Stimulated activated naive B cell treated with anti-CD40 and anti-IgM and Interleukin-4, amounts not matched to agents 10 μg/mL and 1 μg/mL and 100 μg/mL, for 72 hours (primary cell): ENCODE data around the gene ADGRG4.
A peak's percentile ranks its signal among the peaks of the same experiment; 100 is the strongest.
"Not testable (repeated sequence)": the region's sequence is repeated elsewhere in the genome, so short reads cannot be mapped to it uniquely, and the experiment has no call there.

Experiments used
- ATAC-seq, 2 donors: fragments of 150-1000 bp; cut with Tn5 transposase; replicated peaks; 2 replicates each; pipeline ENCODE4 v1.10.0; 2021; ENCODE audit warnings: moderate library complexity in 1 of 2
- DNase-seq: peaks from one replicate; pipeline ENCODE4 v3.0.0; 2021
- H3K27ac Mint-ChIP-seq: one replicate; pipeline ENCODE4 v1.8.0; 2022; ENCODE audit warnings: mild to moderate bottlenecking, mixed read lengths
- H3K27me3 Mint-ChIP-seq, 2 donors: one replicate each; pipeline ENCODE4 v1.8.0; 2022; ENCODE audit warnings: mixed read lengths in 2 of 2
- H3K36me3 Mint-ChIP-seq, 2 donors: one replicate each; pipeline ENCODE4 v1.8.0; 2022; ENCODE audit warnings: mixed read lengths in 2 of 2, mild to moderate bottlenecking in 1 of 2
- H3K4me1 Mint-ChIP-seq, 2 donors: one replicate each; pipeline ENCODE4 v1.8.0; 2022; ENCODE audit warnings: mixed read lengths in 2 of 2, mild to moderate bottlenecking in 1 of 2
- H3K4me3 Mint-ChIP-seq, 2 donors: one replicate each; pipeline ENCODE4 v1.8.0; 2022; ENCODE audit warnings: mild to moderate bottlenecking in 2 of 2, mixed read lengths in 2 of 2, moderate library complexity in 1 of 2
- H3K9me3 Mint-ChIP-seq, 2 donors: one replicate each; pipeline ENCODE4 v1.8.0; 2022; ENCODE audit warnings: mixed read lengths in 2 of 2, mild to moderate bottlenecking in 1 of 2

Gene ADGRG4

DNA sequence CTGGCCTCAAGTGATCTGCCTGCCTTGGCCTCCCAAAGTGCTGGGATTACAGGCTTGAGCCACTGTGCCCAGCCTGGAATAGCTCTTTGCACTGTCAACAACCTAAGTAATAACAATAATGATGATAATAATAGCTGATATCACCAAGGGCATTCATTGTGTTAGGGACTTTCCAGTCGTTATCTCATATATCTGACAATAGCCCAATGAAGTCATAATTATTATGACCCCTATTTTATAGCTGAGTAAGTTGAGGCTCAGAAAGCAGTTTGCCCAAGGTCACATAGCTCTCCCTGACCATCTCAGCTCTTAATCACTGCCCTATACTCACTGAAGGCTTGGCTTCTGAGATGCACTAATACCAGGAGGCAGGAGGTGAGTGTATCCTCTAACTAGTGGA lies 30.8 kb upstream of the ADGRG4 start:
- Mint-ChIP-seq H3K9me3 (no peaks in the 10 kb centered on the region), H3K27ac (no peak overlapping the region), H3K27me3 (no peaks in the 10 kb centered on the region), H3K4me3 (no peak overlapping the region), H3K4me1 (peaks cover 5% of the 10 kb centered on the region in 2 donors), H3K36me3 (no peaks in the 10 kb centered on the region)
- DNase-seq (no peak), ATAC-seq (no peak)

DNA sequence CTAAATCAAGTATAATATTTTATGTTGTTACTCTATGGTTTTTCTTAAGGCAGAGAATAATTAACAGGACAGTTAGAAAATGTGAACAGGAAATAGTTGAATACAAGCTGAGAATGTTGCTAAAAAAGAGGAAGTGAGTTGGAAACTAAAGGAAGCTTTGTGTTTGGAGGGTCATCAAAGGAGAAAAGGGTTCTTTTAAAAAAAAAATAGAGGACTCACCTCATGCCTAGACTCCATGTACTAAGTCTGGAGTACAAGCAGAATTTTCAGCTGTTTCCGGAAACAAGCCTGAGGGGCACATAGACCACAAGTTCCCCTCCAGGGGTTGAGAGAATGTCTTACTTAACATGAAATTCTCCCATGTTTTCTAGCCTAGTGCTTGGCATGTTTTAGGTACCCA lies 29.5 kb upstream of the ADGRG4 start:
- H3K27ac Mint-ChIP-seq = peak overlapping the region; percentile 14
- DNase-seq (no peak), ATAC-seq (peak in 1 of 2 donors; percentile 34)
- no peaks in the 10 kb centered on the region for H3K9me3 Mint-ChIP-seq
- H3K4me3 Mint-ChIP-seq = no peak overlapping the region
- H3K4me1 Mint-ChIP-seq = peaks cover 5% of the 10 kb centered on the region in 2 donors
- no peaks in the 10 kb centered on the region for H3K36me3 Mint-ChIP-seq
- no peaks in the 10 kb centered on the region for H3K27me3 Mint-ChIP-seq

DNA sequence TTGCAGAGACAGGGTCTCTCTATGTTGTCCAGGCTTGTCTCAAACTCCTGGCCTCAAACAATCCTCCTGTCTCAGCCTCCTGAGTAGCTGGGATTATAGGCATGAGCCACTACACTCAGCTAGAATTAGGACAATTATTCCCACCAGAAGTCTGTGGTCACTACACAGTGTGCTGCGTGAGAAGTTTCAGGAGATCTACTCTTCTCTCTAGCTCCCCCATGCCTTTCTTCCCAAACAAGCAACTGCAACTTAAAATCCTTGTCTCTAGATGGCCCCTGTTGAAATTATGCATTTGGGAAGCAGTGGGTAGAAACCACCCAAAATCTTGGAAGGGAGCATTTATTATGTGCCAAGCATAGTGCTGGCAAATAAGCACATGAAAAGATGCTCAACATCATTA lies 28.4 kb upstream of the ADGRG4 start:
- H3K36me3 Mint-ChIP-seq = no peaks in the 10 kb centered on the region
- peaks cover 5% of the 10 kb centered on the region in 2 donors for H3K4me1 Mint-ChIP-seq
- no peaks in the 10 kb centered on the region for H3K9me3 Mint-ChIP-seq
- no peaks in the 10 kb centered on the region for H3K27me3 Mint-ChIP-seq
- no peak overlapping the region for H3K27ac Mint-ChIP-seq
- H3K4me3 Mint-ChIP-seq = no peak overlapping the region
- ATAC-seq (no peak), DNase-seq (no peak)

DNA sequence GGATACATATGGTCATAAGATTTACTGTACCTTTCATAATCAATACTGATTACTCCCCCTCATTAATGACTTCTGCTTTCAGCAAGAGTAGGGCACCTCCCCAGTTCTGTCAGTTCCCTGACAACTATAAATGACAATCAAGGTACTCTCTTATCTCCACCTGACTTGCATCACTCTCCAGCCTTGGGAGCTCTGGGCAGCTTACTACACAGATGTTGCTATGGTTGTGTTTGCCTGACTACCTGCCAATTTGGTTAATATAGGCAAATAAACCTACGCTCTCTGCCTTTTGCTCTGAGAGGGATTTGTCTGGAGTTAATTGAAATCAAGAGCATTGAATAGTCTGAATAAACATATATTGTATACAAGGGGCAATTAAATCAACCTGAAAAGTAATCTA lies 26.8 kb upstream of the ADGRG4 start:
- Mint-ChIP-seq H3K27ac (no peak overlapping the region), H3K4me3 (no peak overlapping the region), H3K9me3 (no peaks in the 10 kb centered on the region), H3K27me3 (peaks cover 0 to 4% of the 10 kb centered on the region in 2 donors), H3K4me1 (peaks cover 5% of the 10 kb centered on the region in 2 donors), H3K36me3 (no peaks in the 10 kb centered on the region)
- DNase-seq (no peak), ATAC-seq (no peak)

DNA sequence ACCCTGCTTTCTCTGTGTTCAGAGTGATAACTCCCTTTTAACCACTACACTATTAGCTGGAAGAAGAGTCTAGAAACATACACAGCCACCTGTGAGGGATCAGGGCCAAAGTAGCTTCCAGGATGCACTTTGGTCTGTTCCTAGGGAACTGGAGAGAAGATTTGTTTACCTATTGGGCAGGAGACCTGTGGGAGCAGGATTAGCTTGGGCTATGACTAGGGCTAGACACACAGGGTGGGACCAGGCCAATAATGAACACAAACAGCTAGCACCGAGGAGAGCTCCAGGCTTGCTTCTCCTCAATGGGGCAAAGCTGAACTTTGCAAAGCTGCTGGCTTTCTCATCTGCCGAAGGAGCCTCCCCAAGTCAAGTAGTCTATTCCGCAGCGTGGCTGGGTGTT lies 25.2 kb upstream of the ADGRG4 start:
- no peaks in the 10 kb centered on the region for H3K36me3 Mint-ChIP-seq
- H3K4me1 Mint-ChIP-seq = peaks cover 5% of the 10 kb centered on the region in 2 donors
- ATAC-seq (no peak), DNase-seq (no peak)
- no peak overlapping the region for H3K4me3 Mint-ChIP-seq
- H3K9me3 Mint-ChIP-seq = no peaks in the 10 kb centered on the region
- no peak overlapping the region for H3K27ac Mint-ChIP-seq
- peaks cover 0 to 4% of the 10 kb centered on the region in 2 donors for H3K27me3 Mint-ChIP-seq

DNA sequence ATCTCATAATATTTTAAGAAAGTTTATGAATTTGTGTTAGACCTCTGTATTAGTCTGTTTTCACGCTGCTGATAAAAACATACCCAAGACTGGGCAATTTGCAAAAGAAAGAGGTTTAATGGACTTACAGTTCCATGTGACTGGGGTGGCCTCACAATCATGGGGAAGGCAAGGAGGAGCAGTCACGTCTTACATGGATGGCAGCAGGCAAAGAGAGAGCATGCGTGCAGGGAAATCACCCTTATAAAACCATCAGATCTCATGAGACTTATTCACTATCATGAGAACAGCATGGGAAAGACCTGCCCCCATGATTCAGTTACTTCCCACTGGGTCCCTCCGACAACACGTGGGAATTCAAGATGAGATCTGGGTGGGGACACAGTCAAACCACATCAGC lies 14.4 kb upstream of the ADGRG4 start:
- ATAC-seq, H3K27me3 Mint-ChIP-seq, H3K4me1 Mint-ChIP-seq, H3K9me3 Mint-ChIP-seq, H3K4me3 Mint-ChIP-seq, H3K36me3 Mint-ChIP-seq, DNase-seq, H3K27ac Mint-ChIP-seq: not testable (repeated sequence)

DNA sequence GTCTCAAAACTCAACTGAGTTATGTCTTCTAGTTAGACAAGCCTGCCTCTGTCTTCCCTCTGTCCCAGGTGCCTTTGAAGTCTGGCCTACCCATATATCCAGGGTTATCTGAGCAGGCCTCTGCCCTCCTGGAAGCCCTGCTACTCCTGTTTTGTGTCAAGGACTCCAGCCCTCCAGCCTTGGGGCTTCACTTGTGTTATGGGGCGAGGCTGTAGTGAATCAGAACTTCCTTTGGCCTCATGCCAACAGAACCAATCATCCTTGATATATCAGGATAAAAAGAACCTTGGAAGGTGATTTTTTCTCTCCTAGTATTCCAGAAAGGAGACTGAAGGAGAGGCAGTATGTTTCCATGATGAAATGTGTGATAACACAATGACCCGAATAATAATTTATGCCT lies 8.9 kb upstream of the ADGRG4 start:
- peaks cover 0 to 8% of the 10 kb centered on the region in 2 donors for H3K27me3 Mint-ChIP-seq
- H3K4me3 Mint-ChIP-seq = no peak overlapping the region
- H3K27ac Mint-ChIP-seq = no peak overlapping the region
- no peaks in the 10 kb centered on the region for H3K4me1 Mint-ChIP-seq
- no peak for ATAC-seq
- DNase-seq = no peak
- no peaks in the 10 kb centered on the region for H3K9me3 Mint-ChIP-seq
- H3K36me3 Mint-ChIP-seq = no peaks in the 10 kb centered on the region

DNA sequence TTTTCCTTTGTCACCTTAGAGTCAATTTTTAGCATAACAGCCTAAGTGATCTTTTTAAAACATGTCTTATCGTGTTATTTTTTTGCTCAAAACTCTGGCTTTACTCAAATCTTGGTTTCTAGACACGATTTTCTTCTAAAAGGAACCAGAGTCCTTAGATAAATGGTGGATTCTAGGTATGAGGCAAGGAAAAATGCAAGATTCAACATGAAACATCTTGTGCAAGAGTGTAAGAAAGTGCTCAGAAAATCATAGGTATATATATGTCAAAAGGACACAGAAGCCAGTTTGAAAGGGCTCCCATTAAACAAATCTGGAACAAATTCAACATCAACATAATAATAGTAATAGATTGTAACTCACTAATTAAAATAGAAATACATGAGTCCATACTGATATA lies 8.1 kb upstream of the ADGRG4 start:
- Mint-ChIP-seq H3K36me3 (no peaks in the 10 kb centered on the region), H3K4me3 (no peak overlapping the region), H3K4me1 (no peaks in the 10 kb centered on the region), H3K27ac (no peak overlapping the region), H3K27me3 (peaks cover 0 to 4% of the 10 kb centered on the region in 2 donors), H3K9me3 (no peaks in the 10 kb centered on the region)
- no peak for ATAC-seq
- no peak for DNase-seq

DNA sequence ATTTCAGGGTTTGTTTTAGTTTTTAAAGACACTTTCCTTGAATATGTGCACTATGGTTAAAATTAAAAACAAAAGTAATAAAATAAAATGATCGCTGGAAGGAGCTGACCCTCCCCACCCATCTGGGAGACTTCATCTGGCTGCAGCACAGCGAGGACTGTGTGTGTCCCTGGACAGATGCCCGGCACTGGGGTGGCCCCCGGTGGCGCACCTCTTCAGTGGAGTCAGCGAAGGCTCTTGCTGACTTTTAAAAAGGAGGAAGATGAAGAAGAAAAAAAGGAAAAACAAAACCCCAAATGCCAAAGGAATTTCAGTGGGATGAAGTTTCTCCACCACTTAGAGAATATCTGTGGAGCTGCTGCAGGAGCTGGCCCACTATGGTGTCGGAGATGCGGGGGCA lies 5.4 kb upstream of the ADGRG4 start:
- Mint-ChIP-seq H3K4me1 (no peaks in the 10 kb centered on the region), H3K27ac (no peak overlapping the region), H3K4me3 (no peak overlapping the region), H3K36me3 (no peaks in the 10 kb centered on the region), H3K27me3 (peaks cover 0 to 4% of the 10 kb centered on the region in 2 donors), H3K9me3 (peaks cover 0 to 2% of the 10 kb centered on the region in 2 donors)
- DNase-seq (no peak), ATAC-seq (no peak)

DNA sequence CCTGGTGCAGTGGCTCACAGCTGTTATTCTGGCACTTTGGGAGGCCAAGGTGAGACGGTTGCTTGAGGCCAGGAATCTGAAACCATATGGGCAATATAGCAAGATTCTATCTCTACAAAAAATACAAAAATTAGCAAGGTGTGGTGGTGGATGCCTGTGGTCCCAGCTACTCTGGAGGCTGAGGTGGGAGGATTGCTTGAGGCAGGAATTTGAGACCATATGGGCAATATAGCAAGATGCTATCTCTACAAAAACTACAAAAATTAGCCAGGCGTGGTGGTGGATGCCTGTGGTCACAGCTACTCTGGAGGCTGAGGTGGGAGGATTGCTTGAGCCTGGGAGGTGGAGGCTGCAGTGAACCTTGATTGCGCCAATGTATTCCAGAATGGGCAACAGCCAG lies 2.3 kb downstream of the ADGRG4 start:
- Mint-ChIP-seq H3K27me3 (peaks cover 0 to 6% of the 10 kb centered on the region in 2 donors), H3K36me3 (no peaks in the 10 kb centered on the region), H3K9me3 (peaks cover 0 to 1% of the 10 kb centered on the region in 2 donors), H3K4me3 (no peak overlapping the region), H3K27ac (no peak overlapping the region), H3K4me1 (no peaks in the 10 kb centered on the region)
- no peak for ATAC-seq
- DNase-seq = no peak

DNA sequence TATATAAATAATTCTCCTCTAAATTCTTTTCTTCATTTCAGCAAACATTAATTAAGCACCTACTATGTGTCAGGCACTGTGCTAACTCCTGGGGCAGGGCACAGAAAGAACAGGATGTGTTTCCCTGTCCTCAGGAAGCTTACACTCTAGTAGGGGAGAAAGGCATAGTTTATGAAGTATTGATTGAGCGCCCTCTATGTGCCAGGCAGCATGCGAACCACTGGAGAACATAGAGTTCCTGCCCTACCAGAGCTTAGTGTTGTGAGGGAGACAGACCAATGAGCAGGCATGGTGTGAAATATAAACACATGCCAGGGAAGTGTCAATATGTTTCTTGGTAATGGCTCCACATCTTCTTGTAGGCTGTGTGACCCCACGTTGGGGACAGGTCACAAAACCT lies 3.7 kb downstream of the ADGRG4 start:
- H3K36me3 Mint-ChIP-seq = no peaks in the 10 kb centered on the region
- no peak overlapping the region for H3K27ac Mint-ChIP-seq
- no peaks in the 10 kb centered on the region for H3K9me3 Mint-ChIP-seq
- no peak overlapping the region for H3K4me3 Mint-ChIP-seq
- ATAC-seq (no peak), DNase-seq (no peak)
- H3K27me3 Mint-ChIP-seq = peaks cover 0 to 6% of the 10 kb centered on the region in 2 donors
- no peaks in the 10 kb centered on the region for H3K4me1 Mint-ChIP-seq

DNA sequence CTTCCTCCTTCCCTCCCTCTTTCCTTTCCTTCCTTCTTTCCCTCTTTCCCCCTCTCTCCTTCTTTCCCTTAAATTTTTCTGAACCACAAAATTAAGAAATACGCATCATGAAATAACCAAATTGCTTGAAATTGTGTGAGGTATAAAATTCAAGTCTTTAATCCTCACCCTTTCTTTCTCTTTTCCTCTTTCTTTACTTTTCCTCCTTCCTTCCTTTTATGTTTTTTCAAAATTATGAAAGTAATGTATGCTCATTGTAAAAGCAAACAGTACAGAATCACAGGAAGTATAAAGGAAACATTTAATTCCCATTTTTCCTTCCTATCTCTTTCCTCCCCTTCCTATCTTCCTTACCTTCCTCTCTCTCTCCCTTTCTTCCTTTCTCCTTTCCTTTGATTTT lies 5.4 kb downstream of the ADGRG4 start:
- Mint-ChIP-seq H3K9me3 (no peaks in the 10 kb centered on the region), H3K27me3 (peaks cover 0 to 14% of the 10 kb centered on the region in 2 donors), H3K36me3 (no peaks in the 10 kb centered on the region), H3K4me3 (no peak overlapping the region), H3K27ac (no peak overlapping the region), H3K4me1 (no peaks in the 10 kb centered on the region)
- DNase-seq (no peak), ATAC-seq (no peak)

DNA sequence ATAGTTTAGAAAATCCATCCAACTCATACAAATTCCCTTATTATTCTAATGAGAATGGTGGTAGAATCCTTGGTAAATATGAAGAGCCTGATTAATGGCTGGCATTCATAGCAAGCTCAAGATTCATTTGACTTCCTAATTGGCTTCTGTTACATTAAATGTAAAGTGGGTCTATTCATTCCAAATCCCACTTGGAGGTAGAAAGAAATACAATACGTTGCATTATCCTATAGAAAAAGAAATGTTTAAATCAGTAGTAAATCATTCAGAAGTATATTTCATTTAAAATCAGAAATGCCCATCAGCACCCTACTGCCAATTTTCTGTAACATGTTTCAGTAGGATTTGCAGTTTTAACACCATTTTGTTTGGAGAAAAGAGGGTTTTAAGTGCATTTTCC lies 6.7 kb downstream of the ADGRG4 start:
- DNase-seq = no peak
- no peak for ATAC-seq
- Mint-ChIP-seq H3K36me3 (no peaks in the 10 kb centered on the region), H3K27ac (no peak overlapping the region), H3K9me3 (no peaks in the 10 kb centered on the region), H3K4me1 (no peaks in the 10 kb centered on the region), H3K4me3 (no peak overlapping the region), H3K27me3 (peaks cover 0 to 14% of the 10 kb centered on the region in 2 donors)

DNA sequence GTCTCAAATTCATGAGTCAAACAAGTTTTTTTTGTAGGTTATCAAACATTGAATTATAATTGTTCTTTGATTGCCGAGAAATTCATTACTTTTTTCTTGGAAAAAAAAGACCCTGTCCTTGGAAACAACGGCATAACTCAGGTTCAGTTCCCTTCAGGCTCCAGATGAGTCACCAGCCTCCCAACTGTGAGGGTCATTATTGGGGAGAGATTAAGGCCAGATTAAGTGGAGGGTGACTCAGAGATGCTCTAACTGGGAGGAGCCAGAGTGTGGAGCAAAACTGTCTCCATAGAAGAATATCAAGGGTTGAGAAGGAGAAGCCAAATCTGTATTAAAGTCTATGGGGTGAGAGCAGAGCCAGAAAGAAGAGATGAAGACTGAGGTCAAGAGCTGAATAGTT lies 9.6 kb downstream of the ADGRG4 start:
- Mint-ChIP-seq H3K27ac (no peak overlapping the region), H3K27me3 (peaks cover 0 to 17% of the 10 kb centered on the region in 2 donors), H3K36me3 (no peaks in the 10 kb centered on the region), H3K4me3 (no peak overlapping the region), H3K9me3 (no peaks in the 10 kb centered on the region), H3K4me1 (no peaks in the 10 kb centered on the region)
- DNase-seq = no peak
- ATAC-seq = no peak

DNA sequence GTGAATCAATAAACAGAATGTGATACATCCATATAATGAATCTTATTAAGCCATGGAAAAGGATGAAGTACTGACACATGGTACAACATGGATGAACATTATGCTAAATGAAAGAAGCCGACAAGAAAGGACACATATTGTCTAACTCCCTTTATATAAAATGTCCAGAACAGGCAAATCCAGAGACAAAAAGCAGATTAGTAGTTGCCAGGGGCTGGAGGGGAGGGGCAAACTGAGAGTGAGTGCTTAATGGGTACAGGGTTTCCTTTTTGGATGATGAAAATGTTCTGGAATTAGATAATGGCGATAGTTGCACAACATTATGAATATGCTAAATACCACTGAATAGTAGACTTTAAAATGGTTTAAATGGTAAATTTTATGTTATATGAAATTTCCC lies 17.4 kb downstream of the ADGRG4 start:
- Mint-ChIP-seq H3K9me3 (no peaks in the 10 kb centered on the region), H3K36me3 (no peaks in the 10 kb centered on the region), H3K27ac (no peak overlapping the region), H3K4me3 (no peak overlapping the region), H3K4me1 (no peaks in the 10 kb centered on the region), H3K27me3 (no peaks in the 10 kb centered on the region)
- DNase-seq (no peak), ATAC-seq (no peak)

DNA sequence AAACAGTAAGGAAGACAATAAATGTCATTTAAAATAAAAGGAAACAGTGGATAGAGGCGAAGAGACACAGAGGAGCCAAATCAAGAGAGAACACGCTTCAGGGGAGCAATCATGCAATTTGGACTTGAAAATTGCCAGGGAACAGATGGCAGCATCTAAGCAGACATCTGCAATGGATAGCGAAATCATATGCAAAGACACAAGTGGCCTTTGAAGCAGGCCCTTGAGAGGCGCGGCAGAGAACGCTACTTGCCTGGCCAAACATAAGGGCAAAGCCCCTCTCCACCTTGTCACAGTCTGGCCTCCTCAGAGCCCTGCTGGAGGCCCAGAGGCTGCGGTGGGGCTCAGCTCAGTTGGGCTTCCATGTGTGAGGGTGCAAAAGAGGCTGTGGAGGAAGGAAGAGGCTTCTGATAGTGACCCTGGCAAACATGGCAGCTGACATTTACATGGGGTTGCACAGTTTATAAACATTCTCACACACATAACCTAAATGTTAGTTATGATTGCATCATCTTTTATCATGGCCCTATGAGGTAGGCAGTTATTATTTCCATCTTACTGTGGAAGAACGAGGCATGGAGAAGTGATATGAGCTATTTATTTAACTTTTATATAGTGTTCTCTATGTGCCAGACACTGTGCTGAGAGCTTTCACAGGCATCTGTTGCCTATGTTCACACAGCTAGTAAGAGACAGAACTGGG lies 18.3 kb downstream of the ADGRG4 start:
- H3K27me3 Mint-ChIP-seq = no peaks in the 10 kb centered on the region
- H3K27ac Mint-ChIP-seq = no peak overlapping the region
- H3K4me1 Mint-ChIP-seq = no peaks in the 10 kb centered on the region
- DNase-seq = no peak
- H3K36me3 Mint-ChIP-seq = no peaks in the 10 kb centered on the region
- H3K9me3 Mint-ChIP-seq = no peaks in the 10 kb centered on the region
- ATAC-seq = no peak
- no peak overlapping the region for H3K4me3 Mint-ChIP-seq
